HG03575 (cell line): ENCODE data around the gene ANKRD37.

Experiments used
- ATAC-seq: cut with Tn5 transposase; IDR thresholded peaks from one replicate; pipeline ENCODE4 v1.9.1; 2021; ENCODE audit not compliant: unreplicated experiment, insufficient number of reproducible peaks, low FRiP score; ENCODE audit errors: extremely low read depth

ANKRD37 gene

DNA sequence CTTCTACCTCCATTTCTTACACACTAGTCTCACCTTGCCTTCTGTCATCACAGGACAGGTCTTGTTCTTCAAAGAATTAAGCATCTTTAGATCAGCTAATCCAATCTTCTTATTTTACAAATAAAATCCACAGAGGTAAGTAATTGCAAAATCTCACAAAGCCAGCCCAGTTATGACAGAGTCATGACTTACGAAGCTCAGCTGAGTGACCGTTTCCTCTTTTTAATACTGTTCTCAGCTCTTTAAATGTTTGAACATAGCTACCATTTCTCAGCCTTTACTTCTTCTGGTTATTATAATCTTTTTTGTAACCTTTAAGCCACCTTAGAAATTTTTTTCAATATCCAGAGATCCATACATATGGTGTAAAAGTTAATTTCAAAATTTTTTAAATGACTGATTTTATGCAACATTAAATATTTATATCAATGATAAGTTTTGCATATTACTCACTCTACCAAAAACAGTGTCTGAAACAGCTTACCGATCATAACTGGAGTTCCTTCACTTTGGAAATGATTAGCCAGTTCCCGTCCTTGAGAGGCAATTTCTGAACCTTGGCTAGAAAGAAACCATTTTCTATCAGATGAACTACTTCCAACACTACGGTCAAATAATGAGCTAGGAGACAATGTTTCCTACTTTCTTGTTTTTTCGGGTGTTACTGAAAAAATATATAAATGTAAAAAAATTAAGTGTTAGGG, 8.8 kb downstream of the ANKRD37 start:
- no peak for ATAC-seq

GRCh38 chr4:185408432-185408831, 11.8 kb downstream of the ANKRD37 start:
- no peak for ATAC-seq

DNA sequence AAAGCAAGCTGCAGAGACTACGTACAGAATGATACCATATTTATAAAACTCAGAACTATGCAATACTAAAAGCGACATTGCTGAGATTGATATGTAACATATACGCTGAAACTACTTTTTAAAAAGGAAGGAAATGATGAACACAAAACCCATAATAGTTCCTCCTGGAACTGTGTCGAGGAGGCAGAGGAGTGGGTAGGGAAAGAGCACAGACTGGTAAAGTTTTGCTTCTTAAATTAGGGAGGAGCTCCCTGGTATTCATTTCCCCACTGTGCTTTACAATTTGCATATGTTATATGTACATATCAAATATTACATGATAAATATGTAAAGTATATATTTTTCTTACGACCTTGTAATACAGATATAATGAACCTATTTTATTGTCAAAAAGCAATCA, 15.2 kb downstream of the ANKRD37 start:
- no peak for ATAC-seq

DNA sequence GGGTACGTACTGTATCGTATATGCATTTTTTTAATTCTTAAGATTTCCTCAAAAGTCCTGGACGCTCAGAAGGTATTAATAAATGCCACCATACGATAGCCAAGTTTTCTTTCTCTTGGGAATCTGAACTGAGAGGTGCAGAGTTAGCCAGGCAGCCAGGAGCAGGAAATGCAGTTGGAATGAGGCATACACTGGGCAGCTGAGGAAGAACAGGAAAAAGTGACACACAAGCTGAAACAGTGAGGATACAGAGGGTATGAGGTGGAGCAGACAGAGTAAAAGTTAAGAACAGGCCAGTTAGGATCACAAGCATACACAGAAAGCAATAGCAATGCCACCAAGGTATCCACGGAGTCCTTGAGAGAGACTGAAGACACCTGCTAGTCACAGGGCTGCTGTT, 15.8 kb downstream of the ANKRD37 start:
- no peak for ATAC-seq

- ATAC-seq: no peak
Observed at GRCh38 chr4:185416955-185417354, 20.3 kb downstream of the ANKRD37 start.

GRCh38 chr4:185421366-185422124, 24.9 kb downstream of the ANKRD37 start:
- no peak for ATAC-seq

- ATAC-seq: no peak
Observed at GRCh38 chr4:185424905-185425646, 28.4 kb downstream of the ANKRD37 start.

DNA sequence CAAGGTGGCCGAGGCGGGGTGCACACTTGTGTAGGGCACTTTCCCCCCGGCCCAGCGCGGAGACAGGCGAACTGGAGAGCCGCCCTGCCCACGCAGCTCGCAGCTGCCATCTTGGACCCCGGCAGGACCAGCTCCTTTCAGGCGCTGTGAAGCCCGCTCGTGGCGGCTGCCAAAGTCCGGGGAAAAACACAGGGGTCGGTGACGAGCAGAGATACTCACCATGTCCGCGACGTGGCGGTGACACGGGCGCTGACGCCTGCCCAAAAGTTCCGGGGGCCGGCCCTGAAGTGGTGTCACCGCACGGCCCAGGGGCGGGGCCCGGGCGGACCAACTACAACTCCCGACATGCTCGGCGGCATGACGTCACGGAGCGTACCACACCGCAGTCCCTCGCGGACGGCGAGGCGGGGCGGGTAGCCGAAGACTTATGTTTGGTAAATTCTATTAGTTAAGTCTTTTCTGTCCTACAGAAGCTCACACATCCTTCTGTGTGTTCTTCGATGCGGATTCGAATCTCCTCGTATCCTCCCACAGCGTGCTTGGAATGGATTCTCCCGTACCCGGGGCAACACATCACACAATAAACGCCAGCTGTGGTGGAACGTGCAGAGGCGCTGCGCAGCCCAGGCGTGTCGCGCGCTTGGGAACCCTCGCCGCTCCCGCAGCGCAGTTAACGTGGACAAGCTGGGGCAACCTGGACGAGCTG, 29.2 kb downstream of the ANKRD37 start, which contains the start of gene UFSP2:
TSS of gene UFSP2 (minus strand) at position 318 of the 706 bp plus-strand sequence. CDS start at position 222, 96 bp downstream.
- peak; percentile 88 for ATAC-seq

DNA sequence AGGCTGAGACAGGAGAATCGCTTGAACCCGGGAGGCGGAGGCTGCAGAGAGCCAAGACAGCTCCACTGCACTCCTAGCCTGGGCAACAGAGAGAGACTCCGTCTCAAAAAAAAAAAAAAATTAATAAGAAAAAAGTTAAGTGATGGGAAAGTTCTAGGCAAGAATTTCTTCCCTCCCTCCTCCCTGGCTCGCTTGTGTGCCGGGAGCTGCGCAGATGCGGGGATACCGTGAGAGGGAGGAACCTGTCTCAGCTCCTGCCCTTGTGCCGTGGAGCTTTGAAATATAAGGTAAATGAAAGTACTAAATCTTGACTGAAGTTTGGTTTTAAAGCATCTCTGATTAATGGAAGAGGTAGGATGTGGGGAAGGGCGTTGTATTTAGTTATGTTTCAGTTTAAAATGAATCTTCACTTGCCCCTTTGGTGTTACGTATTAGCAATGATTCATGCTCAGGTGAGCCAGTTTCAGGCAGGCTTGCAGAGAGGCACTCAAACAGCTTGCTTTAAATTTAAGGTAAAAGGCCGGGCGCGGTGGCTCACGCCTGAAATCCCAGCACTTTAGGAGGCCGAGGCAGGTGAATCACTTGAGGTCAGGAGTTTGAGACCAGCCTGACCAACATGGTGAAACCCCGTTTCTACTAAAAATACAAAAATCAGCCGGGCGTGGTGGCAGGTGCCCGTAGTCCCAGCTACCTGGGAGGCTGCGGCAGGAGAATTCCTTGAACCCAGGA, 30.5 kb downstream of the ANKRD37 start:
- no peak for ATAC-seq

GRCh38 chr4:185429660-185430059, 33.0 kb downstream of the ANKRD37 start:
- ATAC-seq: no peak

DNA sequence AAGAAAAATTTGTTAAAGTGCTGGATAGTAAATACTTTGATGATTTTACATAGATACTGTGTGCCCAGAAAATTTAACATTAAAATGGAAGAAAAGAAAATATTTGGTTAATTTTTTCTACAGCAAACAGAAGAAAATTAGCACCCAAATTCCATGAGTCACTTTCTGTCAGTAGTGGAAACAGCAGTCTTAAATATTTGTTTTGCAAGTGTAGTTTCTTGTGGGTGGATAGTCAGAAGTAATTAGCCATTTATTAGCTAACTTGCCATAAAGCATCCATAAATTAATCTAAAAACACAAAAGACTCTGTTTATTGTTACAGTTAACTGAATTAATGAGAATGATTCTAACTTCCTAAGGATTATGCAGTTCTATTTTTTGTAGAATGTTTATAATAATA, 38.8 kb downstream of the ANKRD37 start:
- ATAC-seq: no peak

DNA sequence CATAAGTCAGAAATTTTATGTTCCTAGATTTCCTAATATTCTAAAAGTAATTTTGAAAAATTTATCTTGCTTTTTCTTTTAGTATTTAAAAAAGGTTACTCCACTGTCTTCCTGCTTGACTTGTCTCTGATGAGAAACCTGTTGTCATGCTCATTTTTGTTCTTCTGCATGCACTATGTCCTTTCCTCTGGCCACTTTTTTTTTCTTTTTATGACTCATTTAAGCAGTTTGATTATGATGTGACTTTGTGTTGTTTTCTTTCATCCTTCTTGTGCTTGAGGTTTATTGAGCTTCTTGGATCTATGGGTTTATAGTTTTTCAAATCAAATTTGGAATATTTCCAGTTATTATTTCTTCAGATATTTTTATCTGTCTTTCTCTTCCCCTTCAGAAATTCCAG, 41.2 kb downstream of the ANKRD37 start:
- no peak for ATAC-seq

GRCh38 chr4:185441479-185441878, 44.8 kb downstream of the ANKRD37 start:
- no peak for ATAC-seq

- no peak for ATAC-seq
Observed at GRCh38 chr4:185445209-185445608, 48.6 kb downstream of the ANKRD37 start.
